Ovary (tissue), 9 donors: Measurements from ENCODE around the gene STIM1. TPM values are rescaled to one million over a fixed set of nuclear protein-coding genes. Genes with fewer than 3 reads are reported as not detected.
"Not testable (repeated sequence)": the region's sequence is repeated elsewhere in the genome, so short reads cannot be mapped to it uniquely, and the experiment has no call there.

Experiments
- DNase-seq, 5 donors: peaks; one replicate each; pipeline ENCODE4 v3.0.0-alpha.2; 2019 to 2020
- H3K27ac ChIP-seq, 2 donors: fragments of 200-600 bp; one replicate each; pipeline versions ENCODE4 v1.5.1 to v1.8.0; 2019 to 2022
- H3K27me3 ChIP-seq: fragments of 200-600 bp; one replicate; pipeline ENCODE4 v1.8.0; 2022
- H3K36me3 ChIP-seq: fragments of 200-600 bp; sonication (generic); one replicate; pipeline ENCODE4 v1.5.1; 2019
- H3K4me1 ChIP-seq: one replicate; pipeline ENCODE4 v1.8.1; 2013; ENCODE audit warnings: mild to moderate bottlenecking, moderate library complexity; ENCODE audit not compliant: insufficient read depth
- H3K4me3 ChIP-seq: fragments of 200-600 bp; sonication (generic); one replicate; pipeline ENCODE4 v1.5.1; 2017
- H3K9me3 ChIP-seq, 2 donors: fragments of 200-600 bp in 1 of 2; sonication (generic) in 1 of 2; one replicate each; pipeline versions ENCODE4 v1.5.1 to v1.8.1; 2013 to 2019; ENCODE audit warnings: mild to moderate bottlenecking in 1 of 2, moderate library complexity in 1 of 2
- CTCF ChIP-seq, 3 donors: fragments of 450-650 bp in 2 of 3; fragments of 200-600 bp in 1 of 3; IDR thresholded peaks; one replicate each; pipeline versions ENCODE4 v1.5.1 to v1.8.0; 2016 to 2022; ENCODE audit warnings: antibody characterized with exemption in 3 of 3, mild to moderate bottlenecking in 1 of 3
- EP300 ChIP-seq: sonication (generic); formaldehyde crosslinking; IDR thresholded peaks from one replicate; pipeline ENCODE4 v1.6.1; 2017; ENCODE audit warnings: antibody characterized with exemption
- POLR2A ChIP-seq: fragments of 450-650 bp; IDR thresholded peaks from one replicate; pipeline ENCODE4 v1.6.1; 2017; ENCODE audit warnings: antibody characterized with exemption, mild to moderate bottlenecking, moderate library complexity
- WGBS, 3 donors: extraction: QIAGEN DNeasy Blood & Tissue Kit in 1 of 3; methylation state at CpG; one replicate each; pipeline versions ENCODE4 v1.1.5 to v1.1.7; 2013 to 2017; 5-methylcytosine and 5-hydroxymethylcytosine counted together
- intact Hi-C, 4 donors: fragments of 100-400 bp; cut with DNase I; formaldehyde crosslinking; loops; one replicate each; pipeline versions ENCODE4 v1.11.0 to v1.15.1; 2022 to 2023
- polyA plus RNA-seq, 2 donors: library from polyadenylated mRNA; stranded (reverse); fragments of 200-250 nt in 1 of 2; fragments of 350-450 nt in 1 of 2; fragmentation: Illumina TruSeq in 1 of 2; extraction: RNeasy Lipid Tissue Mini Kit (QIAGEN cat#74804) in 1 of 2; gene quantifications; one replicate each; pipeline ENCODE4 v1.2.3, GENCODE V29; 2013 to 2014
- total RNA-seq, 7 donors: library from RNA; depleted of rRNA in 2 of 7; stranded (reverse); fragments of >200 nt in 2 of 7; fragmentation: NEBNext Ultra II Directional in 3 of 7; extraction: Animal tissue kit (Norgen Biotek cat#: 25700) in 3 of 7; gene quantifications; one replicate each; pipeline versions ENCODE4 v1.1.0 to v1.2.4, GENCODE V29; 2016 to 2023
- donor health status: DM: no; HTN: no; CAD: no; lungs with moderate emphysema.
- donor health status: DM: no; HTN: no; CAD: no.
- donor health status: Bipolar disorder and iron deficiency.
- donor health status: DM: yes; HTN: yes; CAD: no.
- donor health status: DM: no; HTN: no; CAD: no.
- donor health status: DM: yes; HTN: yes; CAD: no.

The STIM1 gene
- total and polyA plus RNA-seq, 9 donors = 26.1 to 75.2 (median 58.7) TPM

GRCh38 chr11:3860375-3860774, 4.9 kb downstream of the STIM1 start:
- DNase-seq = no peak
- TF ChIP-seq CTCF (IDR thresholded peaks at IDR 0.05) = no peak
- TF ChIP-seq POLR2A = no peak
- no peak for TF ChIP-seq EP300
- Histone ChIP-seq H3K9me3 (no peaks in the 10 kb centered on the region), H3K27me3 (no peaks in the 10 kb centered on the region), H3K36me3 (no peaks in the 10 kb centered on the region), H3K27ac (no peak overlapping the region), H3K4me3 (no peak overlapping the region), H3K4me1 (peaks cover 19% of the 10 kb centered on the region)
- 94 to 98% (median 98%) methylated on average over 2 of the region's 2 CpGs for WGBS, 3 donors
- intact Hi-C loops = no loop called here

- H3K4me3 ChIP-seq, H3K9me3 ChIP-seq, intact Hi-C loops, H3K27me3 ChIP-seq, H3K36me3 ChIP-seq, H3K27ac ChIP-seq, DNase-seq: not testable (repeated sequence)
- WGBS, 3 donors = 88 to 91% (median 91%) methylated on average over 4 of the region's 4 CpGs
- peaks cover 24% of the 10 kb centered on the region for H3K4me1 ChIP-seq
Measured at GRCh38 chr11:3860898-3861393, 5.5 kb downstream of the STIM1 start.

GRCh38 chr11:3861683-3862082, 6.2 kb downstream of the STIM1 start:
- Histone ChIP-seq H3K36me3 (no peaks in the 10 kb centered on the region), H3K27ac (no peak overlapping the region), H3K27me3 (no peaks in the 10 kb centered on the region), H3K4me3 (no peak overlapping the region), H3K4me1 (peaks cover 23% of the 10 kb centered on the region), H3K9me3 (no peaks in the 10 kb centered on the region)
- no peak for TF ChIP-seq EP300
- no peak for TF ChIP-seq CTCF (IDR thresholded peaks at IDR 0.05)
- no peak for TF ChIP-seq POLR2A
- DNase-seq = no peak
- WGBS, 3 donors = 50 to 67% (median 55%) methylated on average over 1 of the region's 1 CpG
- intact Hi-C loops = no loop called here

GRCh38 chr11:3865388-3866193, 10.1 kb downstream of the STIM1 start:
- intact Hi-C loops = no loop called here
- peaks cover 15% of the 10 kb centered on the region for H3K4me1 ChIP-seq
- no peaks in the 10 kb centered on the region for H3K36me3 ChIP-seq
- no peaks in the 10 kb centered on the region for H3K27me3 ChIP-seq
- TF ChIP-seq POLR2A (no peak), CTCF (IDR thresholded peaks at IDR 0.05) (no peak)
- no peaks in the 10 kb centered on the region for H3K9me3 ChIP-seq
- DNase-seq = no peak
- no peak overlapping the region for H3K4me3 ChIP-seq
- no peak overlapping the region for H3K27ac ChIP-seq
- WGBS, 3 donors = 29 to 37% (median 32%) methylated on average over 3 of the region's 3 CpGs

GRCh38 chr11:3866206-3866605, 10.7 kb downstream of the STIM1 start:
- Histone ChIP-seq H3K27me3 (no peaks in the 10 kb centered on the region), H3K9me3 (no peaks in the 10 kb centered on the region), H3K36me3 (no peaks in the 10 kb centered on the region), H3K27ac (no peak overlapping the region), H3K4me1 (peaks cover 15% of the 10 kb centered on the region), H3K4me3 (no peak overlapping the region)
- TF ChIP-seq CTCF (IDR thresholded peaks at IDR 0.05) = no peak
- TF ChIP-seq POLR2A = no peak
- TF ChIP-seq EP300 = no peak
- WGBS, 3 donors = 91 to 92% (median 91%) methylated on average over 5 of the region's 5 CpGs
- DNase-seq = no peak
- intact Hi-C loops = no loop called here
